Urinary bladder (tissue), 4 donors: ENCODE measurements around the gene TATDN2. TPM values are rescaled to one million over a fixed set of nuclear protein-coding genes. Genes with fewer than 3 reads are reported as not detected.

ENCODE experiments used
- DNase-seq: peaks from one replicate; pipeline ENCODE4 v3.0.0-alpha.2; 2015; ENCODE audit errors: extremely low spot score
- H3K27ac ChIP-seq: one replicate; pipeline ENCODE4 v1.5.1; 2013; ENCODE audit warnings: low read depth, mild to moderate bottlenecking, moderate library complexity
- H3K36me3 ChIP-seq: one replicate; pipeline ENCODE4 v1.6.1; 2013; ENCODE audit warnings: mild to moderate bottlenecking, moderate library complexity; ENCODE audit not compliant: insufficient read depth
- H3K4me1 ChIP-seq: one replicate; pipeline ENCODE4 v1.6.1; 2013; ENCODE audit warnings: mild to moderate bottlenecking, moderate library complexity; ENCODE audit not compliant: insufficient read depth
- H3K4me3 ChIP-seq: one replicate; pipeline ENCODE4 v1.5.1; 2013; ENCODE audit warnings: low read depth, low read length
- WGBS: extraction: QIAGEN DNeasy Blood & Tissue Kit; methylation state at CpG from one replicate; pipeline ENCODE4 v1.1.7; 2013; 5-methylcytosine and 5-hydroxymethylcytosine counted together
- polyA plus RNA-seq: library from polyadenylated mRNA; stranded (reverse); fragments of 200-250 nt; gene quantifications from one replicate; pipeline ENCODE4 v1.2.3, GENCODE V29; 2013
- total RNA-seq: library from RNA; depleted of rRNA; stranded (reverse); fragments of >200 nt; gene quantifications from one replicate; pipeline ENCODE4 v1.2.3, GENCODE V29; 2014
- donor health status: healthy with polysubstance abuse.
- donor health status: healthy.

TATDN2 gene
- total and polyA plus RNA-seq, 2 donors, result 11.3 to 21.7 TPM

DNA sequence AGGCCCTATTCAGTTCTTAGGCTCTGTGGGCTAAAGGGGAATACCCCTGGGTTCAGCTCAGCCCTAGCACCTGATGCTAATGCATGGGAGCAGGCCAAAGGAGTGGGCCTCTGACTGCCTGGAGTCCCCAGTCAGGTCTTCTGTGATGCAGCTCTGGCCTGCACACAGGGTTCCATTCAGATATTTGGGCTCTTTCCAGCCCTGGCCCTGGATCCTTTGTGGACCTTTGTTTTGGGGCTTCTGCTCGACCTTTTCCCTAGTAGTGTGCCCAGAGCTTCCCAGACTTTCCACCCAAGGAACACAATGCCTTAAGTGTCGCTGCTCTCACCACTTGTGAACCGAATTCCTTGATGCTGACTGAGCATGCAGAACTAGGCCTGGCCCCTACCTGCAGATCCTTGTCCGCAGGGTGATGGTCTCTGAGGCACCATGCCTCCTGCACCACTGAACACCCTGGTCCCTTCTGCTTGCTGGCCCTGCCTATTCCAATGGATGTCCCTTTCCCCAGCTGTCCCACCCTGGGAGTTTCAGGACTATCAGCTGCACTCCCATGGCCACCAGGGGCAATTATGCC, 67.6 kb downstream of the TATDN2 start:
- H3K36me3 ChIP-seq, result no peaks in the 10 kb centered on the region
- no peak overlapping the region for H3K27ac ChIP-seq
- H3K4me3 ChIP-seq, result no peak overlapping the region
- H3K4me1 ChIP-seq, result no peaks in the 10 kb centered on the region
- 89% methylated on average over 4 of the region's 4 CpGs for WGBS
- no peak for DNase-seq

DNA sequence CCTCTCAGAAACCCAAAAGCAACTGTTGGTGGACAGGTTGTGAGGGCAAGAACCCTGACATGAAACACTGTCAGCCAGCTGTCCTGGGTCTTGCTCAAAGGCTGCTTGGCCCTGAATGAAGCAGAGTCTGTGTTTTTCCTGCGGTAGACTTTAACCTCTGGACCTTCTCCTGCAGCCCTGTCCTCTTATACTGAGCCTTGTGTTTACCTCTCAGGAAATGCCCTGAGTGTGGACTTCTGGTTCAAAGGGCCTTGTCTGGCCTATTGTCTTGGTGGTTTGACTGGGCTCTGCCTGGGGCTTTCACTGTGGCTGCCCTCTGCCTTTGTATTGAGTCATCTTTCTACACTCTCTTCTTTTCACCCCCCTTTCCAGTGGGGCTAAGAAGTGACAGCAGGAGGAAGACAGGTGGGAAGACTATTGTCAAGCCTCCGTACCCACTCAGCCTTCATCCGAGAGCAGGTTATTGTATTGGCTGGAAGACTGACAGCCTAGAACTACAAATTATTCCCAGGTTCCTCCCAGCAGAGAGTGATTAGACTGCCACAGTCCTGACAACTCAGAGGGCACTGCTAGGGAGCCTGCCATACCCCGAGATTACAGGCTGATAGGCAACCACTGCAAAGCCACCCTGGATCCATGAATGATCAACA, 69.2 kb downstream of the TATDN2 start:
- WGBS, result 92% methylated on average over 4 of the region's 4 CpGs
- DNase-seq, result no peak
- H3K36me3 ChIP-seq, result no peaks in the 10 kb centered on the region
- H3K27ac ChIP-seq, result no peak overlapping the region
- no peaks in the 10 kb centered on the region for H3K4me1 ChIP-seq
- H3K4me3 ChIP-seq, result no peak overlapping the region

DNA sequence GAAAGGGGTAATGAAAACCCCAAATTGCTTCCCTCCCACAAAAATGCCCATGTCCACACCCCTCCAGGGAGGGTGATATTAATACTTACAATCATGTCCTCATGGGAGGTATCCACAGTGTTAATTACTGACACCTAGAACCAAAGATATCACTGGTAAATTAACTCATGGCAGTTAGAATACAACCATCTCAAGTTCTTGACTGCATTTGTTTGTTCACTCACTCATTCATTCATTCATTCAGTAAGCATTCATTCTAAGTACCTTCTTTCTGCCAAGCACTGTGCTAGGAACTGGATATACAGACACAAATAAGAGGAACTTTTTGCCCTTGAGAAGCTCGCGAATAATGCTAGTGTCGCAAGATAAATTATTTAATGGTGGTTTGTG, 69.7 kb downstream of the TATDN2 start:
- H3K4me1 ChIP-seq, result no peaks in the 10 kb centered on the region
- no peaks in the 10 kb centered on the region for H3K36me3 ChIP-seq
- 95% methylated on average over 3 of the region's 3 CpGs for WGBS
- H3K4me3 ChIP-seq, result no peak overlapping the region
- no peak for DNase-seq
- H3K27ac ChIP-seq, result no peak overlapping the region

- no peak for DNase-seq
- Histone ChIP-seq H3K4me3 (no peak overlapping the region), H3K27ac (no peak overlapping the region), H3K4me1 (no peaks in the 10 kb centered on the region), H3K36me3 (no peaks in the 10 kb centered on the region)
- 71% methylated on average over 6 of the region's 6 CpGs for WGBS
Observed at GRCh38 chr3:10319251-10319650, 71.0 kb downstream of the TATDN2 start.

DNA sequence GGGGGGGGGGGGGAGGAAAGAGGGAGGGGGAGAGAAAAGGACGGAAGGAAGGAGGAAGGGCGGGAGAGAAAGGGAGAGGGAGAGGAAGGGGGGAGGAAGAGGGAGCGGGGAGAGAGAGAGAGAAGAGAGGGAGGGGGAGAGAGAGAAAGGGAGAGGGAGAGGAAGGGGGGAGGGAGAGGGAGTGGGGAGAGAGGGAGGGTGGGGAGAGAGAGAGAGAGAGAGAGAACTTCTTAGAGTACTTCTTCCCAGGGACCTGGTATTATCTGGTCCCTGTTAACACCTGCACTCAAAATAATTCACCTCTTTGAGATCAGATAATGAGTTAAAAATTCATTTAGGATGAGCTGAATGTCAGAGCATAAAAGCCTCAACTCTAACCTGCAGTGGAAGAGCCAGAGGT, 71.5 kb downstream of the TATDN2 start:
- Histone ChIP-seq H3K36me3 (no peaks in the 10 kb centered on the region), H3K27ac (no peak overlapping the region), H3K4me1 (no peaks in the 10 kb centered on the region), H3K4me3 (peak overlapping the region; percentile 73)
- 5% methylated on average over 3 of the region's 3 CpGs for WGBS
- DNase-seq, result no peak

GRCh38 chr3:10320320-10320677, 72.0 kb downstream of the TATDN2 start:
- peak overlapping the region; percentile 17 for H3K27ac ChIP-seq
- no peaks in the 10 kb centered on the region for H3K36me3 ChIP-seq
- 0% methylated on average over 9 of the region's 9 CpGs for WGBS
- peak overlapping the region; percentile 73 for H3K4me3 ChIP-seq
- no peak for DNase-seq
- no peaks in the 10 kb centered on the region for H3K4me1 ChIP-seq

GRCh38 chr3:10321630-10322351, 73.5 kb downstream of the TATDN2 start:
- H3K4me3 ChIP-seq, result no peak overlapping the region
- H3K36me3 ChIP-seq, result no peaks in the 10 kb centered on the region
- no peaks in the 10 kb centered on the region for H3K4me1 ChIP-seq
- DNase-seq, result no peak
- no peak overlapping the region for H3K27ac ChIP-seq
- WGBS, result 95% methylated on average over 8 of the region's 8 CpGs

GRCh38 chr3:10322352-10322710, 74.1 kb downstream of the TATDN2 start:
- Histone ChIP-seq H3K4me3 (no peak overlapping the region), H3K36me3 (no peaks in the 10 kb centered on the region), H3K27ac (no peak overlapping the region), H3K4me1 (no peaks in the 10 kb centered on the region)
- WGBS, result 86% methylated on average over 1 of the region's 1 CpG
- no peak for DNase-seq

GRCh38 chr3:10327592-10327991, 79.3 kb downstream of the TATDN2 start:
- Histone ChIP-seq H3K36me3 (no peaks in the 10 kb centered on the region), H3K4me1 (no peaks in the 10 kb centered on the region), H3K4me3 (no peak overlapping the region), H3K27ac (no peak overlapping the region)
- WGBS, result 44% methylated on average over 10 of the region's 10 CpGs
- DNase-seq, result no peak

GRCh38 chr3:10328460-10329071, 80.3 kb downstream of the TATDN2 start:
- no peak for DNase-seq
- WGBS, result 42% methylated on average over 31 of the region's 31 CpGs
- Histone ChIP-seq H3K4me1 (no peaks in the 10 kb centered on the region), H3K4me3 (no peak overlapping the region), H3K27ac (no peak overlapping the region), H3K36me3 (no peaks in the 10 kb centered on the region)

- H3K4me1 ChIP-seq, result no peaks in the 10 kb centered on the region
- no peak overlapping the region for H3K4me3 ChIP-seq
- 74% methylated on average over 14 of the region's 14 CpGs for WGBS
- no peak for DNase-seq
- no peak overlapping the region for H3K27ac ChIP-seq
- no peaks in the 10 kb centered on the region for H3K36me3 ChIP-seq
Observed at GRCh38 chr3:10329495-10330015, 81.3 kb downstream of the TATDN2 start.

DNA sequence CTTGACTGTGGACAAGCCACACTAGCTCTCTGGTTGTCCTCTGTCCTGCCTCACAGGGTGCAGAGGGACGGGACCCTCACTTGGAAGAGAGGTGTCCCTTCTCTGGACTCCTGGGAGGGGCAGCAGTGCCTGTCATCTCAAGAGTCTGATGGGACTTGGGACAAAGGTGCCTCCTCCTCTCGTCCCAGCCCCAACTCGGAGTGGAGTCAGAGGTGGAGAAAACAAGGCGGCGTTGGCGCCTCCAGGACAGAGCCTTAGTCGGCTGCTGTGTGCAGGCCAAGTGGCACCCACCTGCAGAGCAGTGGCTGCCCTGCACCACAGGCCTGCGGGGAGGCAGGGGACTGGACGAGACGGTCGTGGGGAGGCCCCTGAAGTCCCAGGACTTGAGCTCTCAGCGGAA, 82.1 kb downstream of the TATDN2 start:
- DNase-seq, result no peak
- WGBS, result 74% methylated on average over 12 of the region's 12 CpGs
- Histone ChIP-seq H3K4me1 (no peaks in the 10 kb centered on the region), H3K36me3 (no peaks in the 10 kb centered on the region), H3K27ac (no peak overlapping the region), H3K4me3 (no peak overlapping the region)
